K562 (cell line): ENCODE measurements around the gene CHRM4.

Experiments
- POLR2A ChIP-seq: fragments of 450-650 bp; conservative IDR thresholded peaks from 2 replicates; pipeline ENCODE4 v1.6.1; 2016
- POLR2AphosphoS5 ChIP-seq: IDR thresholded peaks from 2 replicates; pipeline ENCODE4 v1.6.1; 2011; ENCODE audit warnings: mild to moderate bottlenecking, low read depth, low read length, moderate library complexity; ENCODE audit not compliant: control insufficient read depth, insufficient read depth

GRCh38 chr11:46361283-46362155 is 30.1 kb downstream of the CHRM4 start:
- TF ChIP-seq POLR2AphosphoS5, result no peak
- TF ChIP-seq POLR2A, result peak; percentile 56
